Measurements from ENCODE around the gene ODF2.
"Not testable (repeated sequence)": the region's sequence is repeated elsewhere in the genome, so short reads cannot be mapped to it uniquely, and the experiment has no call there.

The ODF2 gene

DNA sequence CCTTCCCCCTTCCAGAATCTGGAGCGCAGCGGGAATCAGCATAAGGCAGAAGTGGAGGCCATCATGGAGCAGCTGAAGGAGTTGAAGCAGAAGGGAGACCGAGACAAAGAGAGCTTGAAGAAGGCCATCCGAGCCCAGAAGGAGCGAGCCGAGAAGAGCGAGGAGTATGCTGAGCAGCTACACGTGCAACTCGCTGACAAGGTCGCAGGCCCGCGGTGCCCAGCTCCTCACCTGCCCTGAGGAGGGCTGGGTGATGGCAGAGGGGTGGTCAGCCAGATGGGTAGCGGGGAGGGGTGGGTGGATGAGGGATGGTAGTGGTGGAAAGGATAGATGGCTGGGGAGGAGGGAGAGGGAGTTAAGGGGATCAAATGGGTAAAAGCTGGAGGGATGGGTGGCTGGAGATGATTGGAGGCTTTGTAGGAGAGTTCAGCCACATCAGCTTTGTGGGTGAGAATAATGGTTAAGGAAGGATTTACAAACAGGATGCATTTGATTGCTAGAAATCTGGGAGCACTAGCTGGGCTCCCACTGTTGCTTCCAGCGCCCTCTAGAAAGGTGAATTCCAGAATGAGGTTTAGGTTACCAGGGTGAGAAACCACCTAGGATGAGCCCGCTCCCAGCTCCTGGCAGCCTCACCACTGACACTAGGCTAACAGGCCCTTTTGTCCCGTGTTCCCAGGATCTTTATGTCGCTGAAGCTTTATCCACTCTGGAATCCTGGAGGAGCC, 29.0 kb downstream of the ODF2 start:
- H3K9me3 Mint-ChIP-seq = no peaks in the 10 kb centered on the region
- H3K27ac Mint-ChIP-seq = no peak overlapping the region
- no peaks in the 10 kb centered on the region for H3K27me3 Mint-ChIP-seq (ENCODE audit: low read depth)
- H3K4me3 Mint-ChIP-seq = no peak overlapping the region
- no peaks in the 10 kb centered on the region for H3K4me1 Mint-ChIP-seq (ENCODE audit: low read depth)
- peaks cover 46% of the 10 kb centered on the region for H3K36me3 Mint-ChIP-seq (ENCODE audit: low read depth)

DNA sequence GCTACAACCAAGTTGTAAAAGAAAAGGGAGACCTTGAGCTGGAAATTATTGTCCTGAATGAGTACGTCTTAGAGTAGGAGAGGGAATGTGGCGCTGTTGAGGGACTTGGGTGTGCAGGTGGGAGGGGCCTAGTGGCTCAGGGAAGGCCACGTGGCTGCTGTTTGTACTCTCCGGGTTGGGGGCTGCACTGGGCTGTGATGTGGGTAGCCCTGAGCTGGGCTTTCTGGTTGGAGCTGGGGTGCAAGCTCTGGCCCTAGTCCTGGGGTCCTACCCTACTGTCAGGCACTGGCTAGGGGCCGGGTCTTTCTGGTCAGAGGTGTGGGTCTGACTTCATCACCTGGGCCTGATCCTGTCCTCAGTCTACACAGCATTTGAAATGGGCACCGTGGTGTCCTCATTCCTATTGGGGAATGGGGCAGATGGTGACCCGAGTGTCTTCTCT, 29.6 kb downstream of the ODF2 start:
- Mint-ChIP-seq H3K4me3 (no peak overlapping the region), H3K36me3 (ENCODE audit: low read depth) (peaks cover 46% of the 10 kb centered on the region), H3K27me3 (ENCODE audit: low read depth) (no peaks in the 10 kb centered on the region), H3K4me1 (ENCODE audit: low read depth) (no peaks in the 10 kb centered on the region), H3K9me3 (no peaks in the 10 kb centered on the region), H3K27ac (no peak overlapping the region)

DNA sequence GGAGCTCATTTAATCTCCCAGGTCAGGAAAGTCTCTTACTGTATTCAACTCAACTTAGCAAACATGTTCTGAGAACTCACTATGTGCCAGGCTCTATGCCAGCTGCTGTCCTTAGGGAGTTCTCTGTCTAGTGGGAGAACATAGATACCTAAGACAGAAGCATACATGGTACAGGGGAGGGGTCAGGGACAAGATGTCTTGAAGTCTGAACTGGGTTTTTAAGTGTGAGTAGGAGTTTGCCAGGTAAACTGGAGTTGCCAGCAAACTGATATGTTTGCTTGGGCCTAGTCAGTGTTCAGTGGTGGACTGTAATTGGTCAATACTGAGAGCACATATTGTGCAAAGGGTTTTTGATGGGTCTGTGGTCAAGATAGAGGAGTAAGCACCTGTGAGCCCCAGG, 30.4 kb downstream of the ODF2 start:
- Mint-ChIP-seq H3K9me3 (no peaks in the 10 kb centered on the region), H3K27me3 (ENCODE audit: low read depth) (no peaks in the 10 kb centered on the region), H3K4me1 (ENCODE audit: low read depth) (no peaks in the 10 kb centered on the region), H3K27ac (no peak overlapping the region), H3K36me3 (ENCODE audit: low read depth) (peaks cover 44% of the 10 kb centered on the region), H3K4me3 (no peak overlapping the region)

DNA sequence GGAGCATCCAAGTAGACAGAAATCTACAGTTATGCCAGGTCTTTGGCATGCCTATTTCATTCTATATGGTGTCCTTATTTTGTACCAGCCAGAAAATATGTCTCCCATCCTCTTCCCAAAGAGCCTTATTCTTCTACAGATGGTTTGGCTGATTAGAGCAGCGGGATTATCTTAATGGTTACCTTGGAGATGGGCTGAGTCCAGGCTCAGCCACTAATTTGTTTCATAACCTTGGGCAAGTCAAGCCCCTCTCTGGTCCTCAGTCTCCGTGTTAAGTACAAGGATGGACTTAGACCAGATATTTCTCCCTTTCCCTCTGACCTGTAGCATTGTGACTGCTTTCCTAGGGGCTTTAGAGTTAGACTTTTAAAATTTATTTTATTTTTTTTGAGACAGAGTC, 37.6 kb downstream of the ODF2 start:
- Mint-ChIP-seq H3K36me3 (ENCODE audit: low read depth) (peaks cover 31% of the 10 kb centered on the region), H3K4me1 (ENCODE audit: low read depth) (no peaks in the 10 kb centered on the region), H3K27ac (no peak overlapping the region)

DNA sequence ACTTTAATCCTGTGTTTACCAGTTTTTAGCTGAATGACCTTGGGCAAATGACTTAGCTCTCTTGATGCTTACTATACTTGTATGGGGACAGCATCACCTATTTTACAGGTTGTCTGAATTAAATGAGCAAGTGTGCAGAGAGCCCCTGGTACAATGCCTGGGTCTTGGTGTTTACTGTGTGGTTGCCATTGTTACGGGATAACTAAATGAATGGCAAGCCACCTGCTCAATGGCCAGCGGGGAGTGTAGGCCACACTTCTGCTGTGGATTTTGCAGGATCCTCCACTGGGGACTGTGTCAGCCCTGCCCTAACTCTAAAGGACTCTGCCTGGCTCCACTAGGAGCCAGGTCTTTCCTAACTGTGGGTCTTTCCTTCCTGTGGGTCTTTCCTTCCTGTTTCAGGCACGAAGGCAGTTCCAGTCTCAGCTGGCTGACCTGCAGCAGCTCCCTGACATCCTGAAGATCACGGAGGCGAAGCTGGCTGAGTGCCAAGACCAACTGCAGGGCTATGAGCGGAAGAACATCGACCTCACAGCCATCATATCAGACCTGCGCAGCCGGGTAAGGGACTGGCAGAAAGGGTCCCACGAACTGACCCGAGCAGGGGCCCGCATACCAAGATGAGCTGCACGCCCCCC, 38.4 kb downstream of the ODF2 start:
- Mint-ChIP-seq H3K27me3 (ENCODE audit: low read depth) (no peaks in the 10 kb centered on the region), H3K9me3 (no peaks in the 10 kb centered on the region), H3K4me3 (no peak overlapping the region), H3K36me3 (ENCODE audit: low read depth) (peaks cover 33% of the 10 kb centered on the region), H3K4me1 (ENCODE audit: low read depth) (no peaks in the 10 kb centered on the region), H3K27ac (no peak overlapping the region)

More for the DNA sequence above, 37.6 kb downstream of the ODF2 start:
- Mint-ChIP-seq H3K4me3 (no peak overlapping the region), H3K9me3 (no peaks in the 10 kb centered on the region), H3K27me3 (ENCODE audit: low read depth) (no peaks in the 10 kb centered on the region)

DNA sequence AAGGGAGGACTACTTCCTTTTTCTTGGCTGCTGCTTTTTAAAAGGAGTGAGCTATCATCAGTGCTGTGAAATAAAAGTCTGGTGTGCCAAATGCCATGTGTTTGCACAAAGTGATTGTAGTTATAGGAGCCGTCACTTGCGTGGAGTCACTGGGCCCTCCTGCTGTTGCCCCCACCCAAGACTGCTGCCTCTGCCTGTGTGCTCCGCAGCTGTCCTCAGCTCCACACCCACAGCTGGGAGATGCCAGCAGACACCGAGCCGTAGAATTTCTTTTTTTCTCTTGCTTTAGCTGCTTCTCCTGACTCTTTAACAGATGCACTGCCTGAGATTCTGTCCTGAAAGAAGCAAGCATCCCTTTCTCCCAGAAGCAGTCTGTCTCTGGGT, 38.9 kb downstream of the ODF2 start:
- no peaks in the 10 kb centered on the region for H3K27me3 Mint-ChIP-seq (ENCODE audit: low read depth)
- H3K27ac Mint-ChIP-seq = no peak overlapping the region
- H3K9me3 Mint-ChIP-seq = no peaks in the 10 kb centered on the region
- H3K4me3 Mint-ChIP-seq = no peak overlapping the region
- H3K36me3 Mint-ChIP-seq (ENCODE audit: low read depth) = peaks cover 29% of the 10 kb centered on the region
- no peaks in the 10 kb centered on the region for H3K4me1 Mint-ChIP-seq (ENCODE audit: low read depth)

DNA sequence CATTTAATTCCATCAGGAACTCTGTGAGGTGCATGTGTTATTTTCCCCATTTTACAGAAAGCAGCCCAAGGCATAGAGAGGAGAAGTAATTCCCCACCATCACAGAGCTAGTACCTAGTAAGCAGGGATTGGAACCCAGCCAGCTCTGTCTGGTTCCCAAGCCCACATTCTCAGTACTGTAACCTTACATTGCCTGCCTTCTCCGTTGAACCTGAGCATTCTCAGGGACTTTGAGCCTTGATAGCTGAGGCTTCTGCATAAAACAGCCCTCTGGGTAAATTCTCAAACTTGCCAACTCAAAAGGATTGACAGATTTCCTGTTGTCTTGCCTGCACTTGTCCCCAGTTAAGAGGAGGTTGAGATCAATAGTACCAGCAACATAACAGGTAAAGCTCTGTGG, 39.5 kb downstream of the ODF2 start:
- Mint-ChIP-seq H3K9me3 (no peaks in the 10 kb centered on the region), H3K27ac (no peak overlapping the region), H3K36me3 (ENCODE audit: low read depth) (peaks cover 33% of the 10 kb centered on the region), H3K4me1 (ENCODE audit: low read depth) (peaks cover 2% of the 10 kb centered on the region), H3K27me3 (ENCODE audit: low read depth) (no peaks in the 10 kb centered on the region), H3K4me3 (no peak overlapping the region)

DNA sequence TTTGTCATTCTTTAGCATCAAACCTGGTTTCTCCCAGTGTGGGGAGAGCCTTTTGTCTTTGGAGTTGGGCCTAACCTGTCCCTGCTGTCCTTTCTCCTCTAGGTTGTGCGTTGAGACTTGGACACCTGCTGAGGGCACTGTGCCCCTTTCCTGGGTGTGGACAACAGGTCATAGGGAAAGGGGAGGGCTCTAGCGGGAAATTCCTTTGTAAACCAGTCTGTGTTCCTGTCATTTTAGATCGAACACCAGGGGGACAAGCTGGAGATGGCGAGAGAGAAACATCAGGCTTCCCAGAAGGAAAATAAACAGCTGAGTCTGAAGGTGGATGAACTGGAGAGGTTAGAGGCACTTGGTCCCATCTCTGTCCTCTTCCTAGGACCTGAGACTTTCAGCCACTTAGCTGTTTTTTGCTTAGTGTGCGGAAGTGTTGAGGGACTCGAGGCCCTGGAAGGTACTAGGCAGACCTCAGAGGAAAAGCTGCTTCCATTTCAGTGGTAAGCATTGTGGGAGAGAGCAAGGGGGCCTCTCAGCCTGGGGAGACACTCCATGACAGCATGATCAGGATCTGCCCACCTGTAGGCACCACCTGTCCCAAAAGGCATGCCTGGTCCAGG, 40.1 kb downstream of the ODF2 start:
- H3K9me3 Mint-ChIP-seq = no peaks in the 10 kb centered on the region
- H3K4me1 Mint-ChIP-seq (ENCODE audit: low read depth) = peaks cover 2% of the 10 kb centered on the region
- H3K27ac Mint-ChIP-seq = peak overlapping the region; percentile 45
- H3K4me3 Mint-ChIP-seq = no peak overlapping the region
- H3K36me3 Mint-ChIP-seq (ENCODE audit: low read depth) = peaks cover 31% of the 10 kb centered on the region
- no peaks in the 10 kb centered on the region for H3K27me3 Mint-ChIP-seq (ENCODE audit: low read depth)

DNA sequence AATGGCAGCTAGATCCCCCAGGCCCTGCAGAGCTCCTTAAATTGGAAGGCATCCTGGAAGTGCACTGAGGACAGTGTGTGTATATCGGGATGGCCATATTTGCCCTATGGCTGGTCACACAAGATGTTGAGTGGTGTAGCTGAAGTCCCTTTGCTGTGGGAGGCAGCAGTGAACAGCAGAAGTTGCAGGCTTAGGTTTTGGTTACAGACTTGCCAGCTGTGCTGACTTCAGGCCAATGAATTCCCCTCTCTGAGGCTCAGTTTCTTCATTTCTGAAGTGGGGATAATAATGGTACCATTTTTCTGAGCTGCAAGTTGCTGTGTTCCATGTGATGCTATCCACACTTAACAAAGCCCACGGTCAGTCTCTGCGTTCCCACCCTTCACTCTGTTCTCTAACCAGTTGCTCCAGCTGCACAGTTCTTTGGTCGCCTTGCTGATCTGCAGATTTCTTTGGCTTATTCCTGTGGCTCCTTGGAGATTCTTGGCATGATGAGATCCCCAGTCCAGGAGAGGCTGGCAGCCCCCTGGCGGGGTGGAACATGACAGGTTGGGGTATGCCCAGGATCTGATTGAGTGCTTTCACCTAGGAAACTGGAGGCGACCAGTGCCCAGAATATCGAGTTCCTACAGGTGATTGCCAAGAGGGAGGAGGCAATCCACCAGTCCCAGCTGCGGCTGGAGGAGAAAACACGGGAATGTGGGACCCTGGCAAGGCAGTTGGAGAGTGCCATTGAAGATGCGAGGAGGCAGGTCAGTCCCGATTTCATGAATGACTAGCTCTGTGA, 42.2 kb downstream of the ODF2 start:
- Mint-ChIP-seq H3K27ac (no peak overlapping the region), H3K36me3 (ENCODE audit: low read depth) (peaks cover 23% of the 10 kb centered on the region), H3K4me1 (ENCODE audit: low read depth) (peaks cover 2% of the 10 kb centered on the region), H3K27me3 (ENCODE audit: low read depth) (no peaks in the 10 kb centered on the region), H3K9me3 (no peaks in the 10 kb centered on the region), H3K4me3 (no peak overlapping the region)

DNA sequence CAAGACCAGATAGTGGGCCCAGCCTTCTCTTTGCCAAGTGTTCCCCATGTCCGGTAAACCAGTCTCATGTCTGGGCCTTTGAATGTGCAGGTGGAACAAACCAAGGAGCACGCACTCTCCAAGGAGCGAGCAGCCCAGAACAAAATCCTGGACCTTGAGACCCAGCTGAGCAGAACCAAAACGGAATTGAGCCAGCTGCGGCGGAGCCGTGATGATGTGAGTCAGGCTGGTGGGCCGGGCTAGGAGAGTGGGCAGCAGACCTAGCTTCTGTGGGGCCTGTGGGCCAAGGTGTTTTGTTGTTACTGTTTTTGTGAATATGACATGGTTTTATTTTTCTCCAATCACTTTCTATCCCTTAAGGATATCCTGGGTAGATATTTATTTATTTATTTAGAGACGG, 43.1 kb downstream of the ODF2 start:
- Mint-ChIP-seq H3K36me3 (ENCODE audit: low read depth) (peaks cover 23% of the 10 kb centered on the region), H3K27me3 (ENCODE audit: low read depth) (no peaks in the 10 kb centered on the region), H3K9me3 (no peaks in the 10 kb centered on the region), H3K4me3 (no peak overlapping the region), H3K27ac (no peak overlapping the region), H3K4me1 (ENCODE audit: low read depth) (peaks cover 7% of the 10 kb centered on the region)

DNA sequence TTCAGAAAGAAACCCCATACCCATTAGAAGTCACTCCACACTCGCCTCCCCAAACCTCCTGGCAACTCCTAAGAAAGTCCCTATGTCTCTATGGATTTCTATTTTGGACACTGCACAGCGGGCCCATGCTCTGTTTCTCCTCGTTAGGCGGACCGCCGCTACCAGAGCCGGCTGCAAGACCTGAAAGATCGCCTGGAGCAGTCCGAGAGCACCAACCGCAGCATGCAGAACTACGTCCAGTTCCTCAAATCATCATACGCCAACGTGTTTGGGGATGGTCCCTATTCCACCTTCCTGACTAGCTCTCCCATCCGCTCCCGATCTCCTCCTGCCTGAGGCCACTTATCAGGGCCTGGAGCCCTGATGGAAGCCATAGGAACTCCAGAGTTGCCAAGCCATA, 44.1 kb downstream of the ODF2 start:
- Mint-ChIP-seq H3K9me3 (no peaks in the 10 kb centered on the region), H3K27me3 (ENCODE audit: low read depth) (no peaks in the 10 kb centered on the region), H3K27ac (no peak overlapping the region), H3K4me3 (no peak overlapping the region), H3K36me3 (ENCODE audit: low read depth) (peaks cover 23% of the 10 kb centered on the region), H3K4me1 (ENCODE audit: low read depth) (peaks cover 8% of the 10 kb centered on the region)

DNA sequence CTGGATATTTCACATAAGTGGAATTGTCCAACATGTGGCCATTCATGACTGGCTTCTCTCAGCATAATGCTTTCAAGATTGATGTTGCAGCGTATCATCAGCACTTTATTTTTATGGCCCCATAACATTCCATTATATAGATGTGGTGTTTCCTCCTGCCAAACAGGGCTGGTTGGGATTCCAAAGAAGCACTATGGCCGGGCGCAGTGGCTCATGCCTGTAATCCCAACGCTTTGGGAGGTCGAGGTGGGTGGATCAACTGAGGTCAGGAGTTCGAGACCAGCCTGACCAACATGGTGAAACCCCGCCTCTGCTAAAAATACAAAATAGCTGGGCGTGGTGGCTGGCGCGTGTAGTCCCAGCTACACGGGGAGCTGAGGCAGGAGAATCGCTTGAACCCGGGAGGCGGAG, 47.6 kb downstream of the ODF2 start:
- Mint-ChIP-seq H3K36me3 (ENCODE audit: low read depth) (peaks cover 10% of the 10 kb centered on the region), H3K4me3 (peak overlapping the region; percentile 72), H3K27ac (peak overlapping the region; percentile 76), H3K4me1 (ENCODE audit: low read depth) (peaks cover 19% of the 10 kb centered on the region)
- not testable (repeated sequence) for H3K27me3 Mint-ChIP-seq (ENCODE audit: low read depth); H3K9me3 Mint-ChIP-seq

DNA sequence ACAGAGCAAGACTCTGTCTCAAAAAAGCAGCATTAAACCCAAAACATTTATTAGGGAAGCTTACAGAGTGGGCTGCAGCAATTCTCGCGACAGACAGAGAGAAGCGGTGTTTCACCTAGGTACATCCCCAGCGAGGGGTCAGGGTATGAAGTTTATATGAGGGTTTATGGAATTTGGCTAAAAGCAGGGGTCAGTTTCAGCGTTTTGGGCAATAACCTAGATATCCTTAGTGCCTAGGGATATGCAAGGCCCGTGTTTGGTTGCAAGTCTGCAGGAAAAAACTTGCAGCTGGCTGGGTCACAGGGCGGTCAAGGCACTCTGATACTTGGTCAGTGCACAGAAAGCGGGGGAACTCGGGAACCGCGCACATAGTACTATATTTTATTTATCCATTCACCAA, 48.1 kb downstream of the ODF2 start:
- Mint-ChIP-seq H3K9me3 (no peaks in the 10 kb centered on the region), H3K27ac (peak overlapping the region; percentile 76), H3K27me3 (ENCODE audit: low read depth) (no peaks in the 10 kb centered on the region), H3K36me3 (ENCODE audit: low read depth) (peaks cover 11% of the 10 kb centered on the region), H3K4me3 (peak overlapping the region; percentile 72), H3K4me1 (ENCODE audit: low read depth) (peaks cover 19% of the 10 kb centered on the region)

DNA sequence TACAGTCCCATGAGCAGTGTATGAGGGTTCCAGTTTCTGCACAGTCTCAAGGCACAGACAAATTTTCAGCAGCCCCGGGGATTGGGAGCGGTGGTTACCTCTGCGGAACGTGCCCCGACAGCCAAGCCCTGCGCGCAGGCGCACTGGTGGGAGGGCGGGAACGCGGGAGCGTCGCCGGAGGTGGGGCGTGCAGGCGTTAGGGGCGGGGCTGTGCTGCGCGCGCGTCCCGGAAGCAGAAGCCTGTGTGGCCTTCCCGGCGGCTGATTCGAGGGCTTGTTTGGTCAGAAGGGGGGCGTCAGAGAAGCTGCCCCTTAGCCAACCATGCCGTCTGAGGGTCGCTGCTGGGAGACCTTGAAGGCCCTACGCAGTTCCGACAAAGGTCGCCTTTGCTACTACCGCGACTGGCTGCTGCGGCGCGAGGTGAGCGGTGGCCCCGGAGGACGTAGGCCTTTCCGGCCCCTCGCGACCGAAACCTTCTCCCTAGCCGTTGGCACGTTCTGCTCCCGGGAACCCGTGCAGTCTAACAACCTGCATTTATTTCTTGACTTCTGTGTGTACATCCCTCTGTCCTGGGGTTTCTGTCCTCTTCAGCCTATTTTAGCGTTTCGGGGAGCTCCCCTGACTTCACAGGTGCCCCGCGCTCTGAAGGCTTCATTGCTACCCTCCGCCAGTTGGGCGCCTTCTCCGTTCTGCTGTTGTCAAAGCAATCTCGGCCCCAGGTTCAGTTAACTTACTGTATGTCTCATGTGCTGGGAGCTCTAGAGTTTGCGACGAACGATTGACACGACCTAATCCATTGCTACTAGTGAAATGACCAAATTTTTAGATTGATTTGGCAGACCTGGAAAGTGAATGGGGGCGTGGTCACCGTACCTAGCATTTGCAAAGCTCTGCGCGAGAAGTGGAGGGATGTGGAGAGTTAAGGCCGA, 48.9 kb downstream of the ODF2 start, which contains the start of gene GLE1:
GLE1 (plus strand) TSS at position 235 of the 929 bp plus-strand sequence; CDS start at position 322, 87 bp downstream.
- Mint-ChIP-seq H3K36me3 (ENCODE audit: low read depth) (peaks cover 16% of the 10 kb centered on the region), H3K27ac (peak within 1 kb of the TSS; percentile 97), H3K27me3 (ENCODE audit: low read depth) (no peaks in the 10 kb centered on the region), H3K9me3 (no peaks in the 10 kb centered on the region), H3K4me3 (peak within 1 kb of the TSS; percentile 97), H3K4me1 (ENCODE audit: low read depth) (peaks cover 19% of the 10 kb centered on the region)
